Tibial artery (tissue), 4 donors: ENCODE data around the gene FAM135A.

Experiments
- DNase-seq, 2 donors: peaks; one replicate each; pipeline ENCODE4 v3.0.0-alpha.2; 2019
- H3K27ac ChIP-seq, 2 donors: fragments of 200-600 bp; sonication (generic) in 1 of 2; 1 replicate in 1 of 2; 2 replicates in 1 of 2; pipeline ENCODE4 v1.5.1; 2018 to 2019; ENCODE audit warnings: mild to moderate bottlenecking in 1 of 2
- H3K27me3 ChIP-seq, 2 donors: fragments of 200-600 bp; sonication (generic) in 1 of 2; one replicate each; pipeline versions ENCODE4 v1.5.1 to v1.6.0; 2016 to 2019
- H3K36me3 ChIP-seq, 3 donors: fragments of 200-600 bp; sonication (generic) in 2 of 3; one replicate each; pipeline ENCODE4 v1.5.1; 2016 to 2019; ENCODE audit warnings: mild to moderate bottlenecking in 2 of 3
- H3K4me1 ChIP-seq, 4 donors: fragments of 200-600 bp; sonication (generic) in 2 of 4; 1 replicate in 3 of 4; 2 replicates in 1 of 4; pipeline ENCODE4 v1.5.1; 2016 to 2019
- H3K4me3 ChIP-seq, 2 donors: fragments of 200-600 bp; sonication (generic) in 1 of 2; 1 replicate in 1 of 2; 2 replicates in 1 of 2; pipeline ENCODE4 v1.5.1; 2018 to 2019; ENCODE audit warnings: mild to moderate bottlenecking in 2 of 2
- H3K9me3 ChIP-seq, 3 donors: fragments of 200-600 bp; sonication (generic) in 1 of 3; one replicate each; pipeline ENCODE4 v1.5.1; 2016 to 2019
- intact Hi-C: fragments of 100-400 bp; cut with DNase I; formaldehyde crosslinking; loops from one replicate; pipeline ENCODE4 v1.15.0; 2023; ENCODE audit warnings: low total_unique reads
- TF ChIP-seq, protein P1 (sequence below), 2 experiments: fragments of 200-600 bp in 1 of 2; fragments of 450-650 bp in 1 of 2; IDR thresholded peaks; one replicate each; pipeline ENCODE4 v1.5.1; 2017 to 2019; ENCODE audit warnings: antibody characterized with exemption in 2 of 2, mild to moderate bottlenecking in 1 of 2, moderate library complexity in 1 of 2

Gene FAM135A

GRCh38 chr6:70507161-70507560 lies 93.9 kb downstream of the FAM135A start:
- Histone ChIP-seq H3K36me3 (peaks cover 26 to 43% (median 38%) of the 10 kb centered on the region in 3 donors), H3K27me3 (no peaks in the 10 kb centered on the region), H3K9me3 (peaks cover 0 to 5% (median 0%) of the 10 kb centered on the region in 3 donors), H3K4me1 (no peaks in the 10 kb centered on the region), H3K4me3 (no peak overlapping the region), H3K27ac (no peak overlapping the region)
- TF ChIP-seq, protein P1, sequence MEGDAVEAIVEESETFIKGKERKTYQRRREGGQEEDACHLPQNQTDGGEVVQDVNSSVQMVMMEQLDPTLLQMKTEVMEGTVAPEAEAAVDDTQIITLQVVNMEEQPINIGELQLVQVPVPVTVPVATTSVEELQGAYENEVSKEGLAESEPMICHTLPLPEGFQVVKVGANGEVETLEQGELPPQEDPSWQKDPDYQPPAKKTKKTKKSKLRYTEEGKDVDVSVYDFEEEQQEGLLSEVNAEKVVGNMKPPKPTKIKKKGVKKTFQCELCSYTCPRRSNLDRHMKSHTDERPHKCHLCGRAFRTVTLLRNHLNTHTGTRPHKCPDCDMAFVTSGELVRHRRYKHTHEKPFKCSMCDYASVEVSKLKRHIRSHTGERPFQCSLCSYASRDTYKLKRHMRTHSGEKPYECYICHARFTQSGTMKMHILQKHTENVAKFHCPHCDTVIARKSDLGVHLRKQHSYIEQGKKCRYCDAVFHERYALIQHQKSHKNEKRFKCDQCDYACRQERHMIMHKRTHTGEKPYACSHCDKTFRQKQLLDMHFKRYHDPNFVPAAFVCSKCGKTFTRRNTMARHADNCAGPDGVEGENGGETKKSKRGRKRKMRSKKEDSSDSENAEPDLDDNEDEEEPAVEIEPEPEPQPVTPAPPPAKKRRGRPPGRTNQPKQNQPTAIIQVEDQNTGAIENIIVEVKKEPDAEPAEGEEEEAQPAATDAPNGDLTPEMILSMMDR (IDR thresholded peaks at IDR 0.05), result no peak
- no peak for DNase-seq
- intact Hi-C loops, result no loop called here

DNA sequence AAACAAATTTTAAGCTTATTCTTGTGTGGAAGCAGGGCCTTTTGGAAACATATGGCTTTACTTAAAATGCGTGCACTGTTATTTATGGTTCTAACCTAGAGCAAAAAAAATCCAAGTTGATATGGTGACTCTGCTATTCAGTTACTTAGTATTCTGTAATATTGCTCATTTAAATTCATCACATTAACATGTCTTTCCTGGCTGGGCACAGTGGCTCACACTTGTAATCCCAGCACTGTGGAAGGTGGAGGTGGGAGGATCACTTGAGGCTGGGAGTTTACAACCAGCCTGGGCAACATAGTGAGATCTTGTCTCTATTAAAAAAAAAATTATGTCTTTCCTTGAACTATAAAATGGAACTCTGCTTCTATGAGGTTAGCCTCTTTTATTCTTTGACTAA lies 95.6 kb downstream of the FAM135A start:
- H3K9me3 ChIP-seq, result peaks cover 0 to 3% (median 0%) of the 10 kb centered on the region in 3 donors
- TF ChIP-seq, protein P1 (IDR thresholded peaks at IDR 0.05), result no peak
- no peak overlapping the region for H3K27ac ChIP-seq
- H3K4me3 ChIP-seq, result no peak overlapping the region
- H3K27me3 ChIP-seq, result no peaks in the 10 kb centered on the region
- DNase-seq, result no peak
- no peaks in the 10 kb centered on the region for H3K4me1 ChIP-seq
- intact Hi-C loops, result no loop called here
- H3K36me3 ChIP-seq, result peaks cover 9 to 27% (median 22%) of the 10 kb centered on the region in 3 donors

GRCh38 chr6:70510600-70510999 lies 97.3 kb downstream of the FAM135A start:
- no peaks in the 10 kb centered on the region for H3K27me3 ChIP-seq
- H3K36me3 ChIP-seq, result peaks cover 0 to 17% (median 13%) of the 10 kb centered on the region in 3 donors
- H3K4me3 ChIP-seq, result no peak overlapping the region
- H3K27ac ChIP-seq, result no peak overlapping the region
- intact Hi-C loops, result no loop called here
- H3K4me1 ChIP-seq, result no peaks in the 10 kb centered on the region
- no peak for DNase-seq
- H3K9me3 ChIP-seq, result no peaks in the 10 kb centered on the region
- TF ChIP-seq, protein P1 (IDR thresholded peaks at IDR 0.05), result no peak

- Histone ChIP-seq H3K4me3 (no peak overlapping the region), H3K4me1 (no peaks in the 10 kb centered on the region), H3K27me3 (no peaks in the 10 kb centered on the region), H3K9me3 (no peaks in the 10 kb centered on the region), H3K27ac (no peak overlapping the region), H3K36me3 (peaks cover 0 to 8% (median 0%) of the 10 kb centered on the region in 3 donors)
- intact Hi-C loops, result no loop called here
- TF ChIP-seq, protein P1 (IDR thresholded peaks at IDR 0.05), result no peak
- no peak for DNase-seq
These were observed 105.4 kb downstream of the FAM135A start for GRCh38 chr6:70518723-70519122.

- TF ChIP-seq, protein P1 (IDR thresholded peaks at IDR 0.05), result no peak
- Histone ChIP-seq H3K36me3 (no peaks in the 10 kb centered on the region), H3K27me3 (no peaks in the 10 kb centered on the region), H3K4me1 (no peaks in the 10 kb centered on the region), H3K4me3 (no peak overlapping the region), H3K9me3 (no peaks in the 10 kb centered on the region), H3K27ac (no peak overlapping the region)
- no peak for DNase-seq
- intact Hi-C loops, result no loop called here
These were observed 107.3 kb downstream of the FAM135A start for GRCh38 chr6:70520575-70520974.

- no peak for DNase-seq
- peaks cover 0 to 5% (median 3%) of the 10 kb centered on the region in 3 donors for H3K36me3 ChIP-seq
- H3K4me1 ChIP-seq, result no peaks in the 10 kb centered on the region
- TF ChIP-seq, protein P1 (IDR thresholded peaks at IDR 0.05), result no peak
- intact Hi-C loops, result no loop called here
- no peak overlapping the region for H3K27ac ChIP-seq
- no peak overlapping the region for H3K4me3 ChIP-seq
- no peaks in the 10 kb centered on the region for H3K9me3 ChIP-seq
- no peaks in the 10 kb centered on the region for H3K27me3 ChIP-seq
These were observed 111.5 kb downstream of the FAM135A start for GRCh38 chr6:70524721-70525286.
